Measurements from ENCODE around the gene ME2. TPM values are rescaled to one million over a fixed set of nuclear protein-coding genes. Genes with fewer than 3 reads are reported as not detected.
"Not testable (repeated sequence)": the region's sequence is repeated elsewhere in the genome, so short reads cannot be mapped to it uniquely, and the experiment has no call there.

The ME2 gene
- total RNA-seq, 2 donors from 2014 or later: 24.1 to 29.3 TPM

DNA sequence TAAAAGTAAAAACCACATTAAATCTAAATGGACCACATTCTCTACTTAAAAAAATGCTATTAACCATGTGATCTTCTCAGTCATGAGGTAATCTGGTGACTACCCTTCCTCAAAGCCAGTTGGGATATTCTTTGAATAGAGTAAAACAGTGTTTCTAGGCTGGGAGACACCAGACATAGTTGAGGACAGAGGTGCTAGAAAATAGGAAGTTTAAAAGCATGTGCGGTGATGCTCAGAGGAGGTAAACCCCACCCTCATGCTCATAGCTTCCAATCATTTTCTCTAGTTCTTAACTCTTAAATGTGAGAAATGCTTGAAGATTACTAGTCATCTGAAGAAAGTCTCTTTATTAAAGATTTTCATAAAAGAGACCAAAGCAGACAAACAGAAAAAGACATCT is 58.3 kb downstream of the ME2 start:
- DNase-seq (no peak), ATAC-seq (no peak)
- no peak overlapping the region for H3K4me3 ChIP-seq
- no peaks in the 10 kb centered on the region for H3K9me3 ChIP-seq
- no peaks in the 10 kb centered on the region for H3K4me1 ChIP-seq
- no peaks in the 10 kb centered on the region for H3K36me3 ChIP-seq (replicated peaks in 1 of 2; ENCODE audit: insufficient read depth in 1 of 2, low read depth in 2 of 2)
- intact Hi-C loops (cut with DNase I): no loop called here
- TF ChIP-seq POLR2A (IDR thresholded peaks at IDR 0.05): no peak
- TF ChIP-seq, protein P1, sequence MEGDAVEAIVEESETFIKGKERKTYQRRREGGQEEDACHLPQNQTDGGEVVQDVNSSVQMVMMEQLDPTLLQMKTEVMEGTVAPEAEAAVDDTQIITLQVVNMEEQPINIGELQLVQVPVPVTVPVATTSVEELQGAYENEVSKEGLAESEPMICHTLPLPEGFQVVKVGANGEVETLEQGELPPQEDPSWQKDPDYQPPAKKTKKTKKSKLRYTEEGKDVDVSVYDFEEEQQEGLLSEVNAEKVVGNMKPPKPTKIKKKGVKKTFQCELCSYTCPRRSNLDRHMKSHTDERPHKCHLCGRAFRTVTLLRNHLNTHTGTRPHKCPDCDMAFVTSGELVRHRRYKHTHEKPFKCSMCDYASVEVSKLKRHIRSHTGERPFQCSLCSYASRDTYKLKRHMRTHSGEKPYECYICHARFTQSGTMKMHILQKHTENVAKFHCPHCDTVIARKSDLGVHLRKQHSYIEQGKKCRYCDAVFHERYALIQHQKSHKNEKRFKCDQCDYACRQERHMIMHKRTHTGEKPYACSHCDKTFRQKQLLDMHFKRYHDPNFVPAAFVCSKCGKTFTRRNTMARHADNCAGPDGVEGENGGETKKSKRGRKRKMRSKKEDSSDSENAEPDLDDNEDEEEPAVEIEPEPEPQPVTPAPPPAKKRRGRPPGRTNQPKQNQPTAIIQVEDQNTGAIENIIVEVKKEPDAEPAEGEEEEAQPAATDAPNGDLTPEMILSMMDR (IDR thresholded peaks at IDR 0.05): no peak
- 88 to 96% methylated on average over 1 of the region's 1 CpG for WGBS, 2 donors
- no peaks in the 10 kb centered on the region for H3K27me3 ChIP-seq
- H3K27ac ChIP-seq: no peak overlapping the region

DNA sequence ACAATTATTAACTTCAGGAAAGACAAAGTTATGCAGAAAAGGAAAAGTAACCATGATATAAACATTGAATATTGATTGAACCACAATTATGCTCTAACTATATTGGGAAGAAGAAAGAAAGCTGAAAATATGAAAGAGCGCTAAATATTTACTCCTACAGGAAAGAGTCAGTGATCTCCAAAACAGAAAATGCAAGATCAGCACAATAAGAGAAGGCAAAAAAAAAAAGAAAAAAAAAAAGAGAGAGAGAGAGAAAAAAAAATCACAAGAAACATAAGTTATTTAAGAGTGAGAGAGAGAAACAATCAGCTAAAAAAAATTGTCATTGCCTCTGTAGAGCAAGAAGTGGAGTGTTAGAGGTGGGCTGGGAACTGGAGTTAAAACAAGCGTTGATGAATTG is 60.0 kb downstream of the ME2 start:
- WGBS, 2 donors: 95 to 97% methylated on average over 2 of the region's 2 CpGs
- DNase-seq (no peak), ATAC-seq (no peak)
- TF ChIP-seq POLR2A (IDR thresholded peaks at IDR 0.05): no peak
- TF ChIP-seq, protein P1 (IDR thresholded peaks at IDR 0.05): no peak
- H3K4me3 ChIP-seq: no peak overlapping the region
- no peaks in the 10 kb centered on the region for H3K9me3 ChIP-seq
- no peaks in the 10 kb centered on the region for H3K27me3 ChIP-seq
- H3K36me3 ChIP-seq (replicated peaks in 1 of 2; ENCODE audit: insufficient read depth in 1 of 2, low read depth in 2 of 2): no peaks in the 10 kb centered on the region
- no peaks in the 10 kb centered on the region for H3K4me1 ChIP-seq
- intact Hi-C loops (cut with DNase I): no loop called here
- H3K27ac ChIP-seq: no peak overlapping the region

DNA sequence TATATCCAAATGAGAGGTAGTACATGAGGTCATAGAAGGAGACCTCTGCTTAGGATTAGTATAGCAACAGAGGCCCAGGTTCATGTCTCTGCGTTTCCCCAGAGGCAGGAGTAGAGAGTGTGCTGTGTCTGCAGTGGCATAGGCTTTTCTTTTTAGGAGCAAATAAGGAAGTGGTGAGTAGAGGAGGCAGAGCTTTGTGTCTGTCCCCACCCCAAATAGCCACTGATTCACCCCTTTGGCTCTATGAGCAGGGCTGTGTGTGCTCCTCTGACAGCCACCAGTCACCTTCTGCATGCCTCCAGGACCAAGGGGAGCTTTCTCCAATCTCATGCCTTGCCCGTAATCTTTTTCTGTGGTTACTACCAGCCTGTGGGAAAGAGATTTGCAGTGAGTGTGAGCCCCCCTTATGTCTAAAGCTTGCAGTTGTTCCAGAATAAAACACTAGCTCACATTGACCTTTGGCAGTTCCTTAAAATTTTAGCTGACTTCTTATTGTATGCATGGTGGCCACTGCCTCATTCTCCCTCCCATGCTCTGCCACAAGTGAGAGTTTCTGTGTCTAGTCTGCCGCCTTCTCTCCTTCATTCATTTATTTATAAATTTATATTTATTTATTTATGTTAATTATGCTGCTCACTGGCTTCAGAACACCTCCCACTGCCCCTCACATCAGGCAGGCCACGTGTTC is 65.5 kb downstream of the ME2 start:
- no peak for ATAC-seq
- H3K27ac ChIP-seq: no peak overlapping the region

DNA sequence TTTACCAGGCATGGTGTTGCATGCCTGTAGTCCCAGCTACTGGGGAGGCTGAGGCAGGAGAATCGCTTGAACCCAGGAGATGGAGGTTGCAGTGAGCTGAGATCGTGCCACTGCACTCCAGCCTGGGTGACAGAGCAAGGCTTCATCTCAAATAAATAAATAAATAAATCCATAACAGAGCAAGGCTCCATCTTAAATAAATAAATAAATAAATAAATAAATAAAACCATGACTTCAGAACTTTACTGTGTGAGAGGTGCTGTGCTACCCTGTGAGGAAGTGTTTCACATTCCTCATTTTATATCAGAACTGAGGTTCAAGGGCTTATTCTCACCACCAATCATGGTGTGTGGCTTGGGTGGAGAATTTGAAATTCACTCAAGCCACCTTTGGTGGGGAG is 67.0 kb downstream of the ME2 start:
- H3K4me3 ChIP-seq; H3K36me3 ChIP-seq (replicated peaks in 1 of 2; ENCODE audit: insufficient read depth in 1 of 2, low read depth in 2 of 2); DNase-seq; H3K27ac ChIP-seq; H3K4me1 ChIP-seq; H3K9me3 ChIP-seq; intact Hi-C loops (cut with DNase I); ATAC-seq; H3K27me3 ChIP-seq: not testable (repeated sequence)
- WGBS, 2 donors: 97 to 100% methylated on average over 2 of the region's 2 CpGs

More for the DNA sequence above, 65.5 kb downstream of the ME2 start:
- Histone ChIP-seq H3K36me3 (replicated peaks in 1 of 2; ENCODE audit: insufficient read depth in 1 of 2, low read depth in 2 of 2) (no peaks in the 10 kb centered on the region), H3K9me3 (no peaks in the 10 kb centered on the region), H3K4me1 (no peaks in the 10 kb centered on the region), H3K4me3 (no peak overlapping the region), H3K27me3 (no peaks in the 10 kb centered on the region)
- DNase-seq: peak in 1 of 4 donors; percentile 13
- TF ChIP-seq, protein P1 (IDR thresholded peaks at IDR 0.05): no peak
- no peak for TF ChIP-seq POLR2A (IDR thresholded peaks at IDR 0.05)
- 72 to 92% methylated on average over 4 of the region's 4 CpGs for WGBS, 2 donors
- intact Hi-C loops (cut with DNase I): no loop called here

DNA sequence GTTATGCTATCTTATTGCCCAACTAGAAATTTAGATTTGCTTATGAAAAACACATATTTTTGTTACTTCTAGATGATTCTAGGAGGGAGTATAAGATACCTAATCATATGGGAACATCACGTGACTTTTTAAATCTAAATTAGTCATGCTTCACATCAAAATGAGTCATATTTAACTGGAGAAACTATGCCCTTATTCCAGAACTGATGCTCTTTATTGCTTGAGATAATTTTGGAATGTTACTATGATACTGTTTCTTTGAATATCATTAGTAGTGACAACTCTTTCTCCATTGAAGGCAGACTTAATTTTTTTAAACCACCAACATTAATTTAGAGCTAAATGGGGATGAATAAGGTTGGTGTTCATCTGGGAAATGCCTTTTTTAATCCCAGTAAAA is 69.0 kb downstream of the ME2 start:
- 85 to 87% methylated on average over 1 of the region's 1 CpG for WGBS, 2 donors
- no peak for TF ChIP-seq POLR2A (IDR thresholded peaks at IDR 0.05)
- TF ChIP-seq, protein P1 (IDR thresholded peaks at IDR 0.05): no peak
- Histone ChIP-seq H3K36me3 (replicated peaks in 1 of 2; ENCODE audit: insufficient read depth in 1 of 2, low read depth in 2 of 2) (no peaks in the 10 kb centered on the region), H3K9me3 (no peaks in the 10 kb centered on the region), H3K27me3 (no peaks in the 10 kb centered on the region), H3K4me3 (no peak overlapping the region), H3K27ac (no peak overlapping the region), H3K4me1 (no peaks in the 10 kb centered on the region)
- ATAC-seq: no peak
- no peak for DNase-seq
- intact Hi-C loops (cut with DNase I): no loop called here

Data from body of pancreas (tissue), 4 donors.